K562 treated with DMSO at 1 percent for 12 hours (cell line): ENCODE results near the gene HPX. TPM values are rescaled to one million over a fixed set of nuclear protein-coding genes. Genes with fewer than 3 reads are reported as not detected.

ENCODE experiments used
- total RNA-seq: library from RNA; unstranded; fragments of 300-600 nt; gene quantifications from 2 replicates; pipeline ENCODE4 v1.2.3, GENCODE V29; 2022; ENCODE audit not compliant: insufficient read depth

HPX gene, protein sequence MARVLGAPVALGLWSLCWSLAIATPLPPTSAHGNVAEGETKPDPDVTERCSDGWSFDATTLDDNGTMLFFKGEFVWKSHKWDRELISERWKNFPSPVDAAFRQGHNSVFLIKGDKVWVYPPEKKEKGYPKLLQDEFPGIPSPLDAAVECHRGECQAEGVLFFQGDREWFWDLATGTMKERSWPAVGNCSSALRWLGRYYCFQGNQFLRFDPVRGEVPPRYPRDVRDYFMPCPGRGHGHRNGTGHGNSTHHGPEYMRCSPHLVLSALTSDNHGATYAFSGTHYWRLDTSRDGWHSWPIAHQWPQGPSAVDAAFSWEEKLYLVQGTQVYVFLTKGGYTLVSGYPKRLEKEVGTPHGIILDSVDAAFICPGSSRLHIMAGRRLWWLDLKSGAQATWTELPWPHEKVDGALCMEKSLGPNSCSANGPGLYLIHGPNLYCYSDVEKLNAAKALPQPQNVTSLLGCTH
- not detected in 2 replicates for total RNA-seq

GRCh38 chr11:6440906-6441358 lies at the start of gene HPX:
Gene HPX, minus strand, starts transcription at chr11:6440987. Its CDS starts 24 bp downstream, at chr11:6440963.

DNA sequence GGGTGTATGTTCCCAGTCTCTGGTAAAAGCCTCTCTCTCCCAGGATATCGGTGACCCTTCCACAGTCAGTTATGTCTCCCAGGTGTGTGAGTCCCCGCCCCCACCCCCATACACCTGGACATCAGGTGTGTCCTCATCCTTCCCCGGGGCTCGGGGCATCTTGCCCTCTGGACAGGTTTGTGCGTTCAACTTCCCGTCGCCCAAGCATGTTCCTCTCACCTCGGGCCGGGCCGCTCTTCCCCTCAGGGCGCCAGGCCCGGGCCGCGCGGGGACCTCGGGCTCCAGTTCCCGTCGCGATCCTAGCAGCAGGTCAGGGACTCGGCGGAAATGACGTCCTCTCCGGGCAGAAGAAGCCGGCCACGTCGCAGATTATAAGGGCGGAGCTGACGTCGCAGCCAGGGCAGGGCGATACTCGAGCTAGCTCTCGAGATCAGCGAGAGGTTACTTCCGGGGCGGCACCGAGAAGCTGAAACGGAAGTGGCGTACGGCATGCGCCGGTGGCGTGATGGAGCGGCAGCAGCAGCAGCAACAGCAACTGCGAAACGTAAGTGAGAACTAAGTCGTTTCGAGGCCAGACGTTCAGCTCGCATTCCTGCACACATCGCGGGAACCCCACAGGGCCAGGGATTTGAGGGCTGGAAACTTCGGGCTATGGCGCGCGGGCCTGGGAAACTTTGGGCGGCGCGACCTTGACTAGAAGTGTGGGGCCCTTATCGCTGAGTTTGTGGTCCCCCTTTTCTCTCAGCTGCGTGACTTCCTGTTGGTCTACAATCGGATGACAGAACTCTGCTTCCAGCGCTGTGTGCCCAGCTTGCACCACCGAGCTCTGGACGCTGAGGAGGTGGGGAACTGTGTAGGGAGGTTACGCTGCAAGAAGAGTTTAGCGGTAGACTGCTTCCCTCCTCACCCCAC lies 40.5 kb upstream of the HPX start, which contains the start of the genes ARFIP2 and TIMM10B:
Gene ARFIP2 (minus strand): TSS at position 320 of the 912 bp plus-strand sequence. CDS start 910 bp downstream, outside the sequence.
Gene TIMM10B (plus strand): TSS at position 490 of the 912 bp plus-strand sequence. CDS start 16 bp downstream, at position 506.

DNA sequence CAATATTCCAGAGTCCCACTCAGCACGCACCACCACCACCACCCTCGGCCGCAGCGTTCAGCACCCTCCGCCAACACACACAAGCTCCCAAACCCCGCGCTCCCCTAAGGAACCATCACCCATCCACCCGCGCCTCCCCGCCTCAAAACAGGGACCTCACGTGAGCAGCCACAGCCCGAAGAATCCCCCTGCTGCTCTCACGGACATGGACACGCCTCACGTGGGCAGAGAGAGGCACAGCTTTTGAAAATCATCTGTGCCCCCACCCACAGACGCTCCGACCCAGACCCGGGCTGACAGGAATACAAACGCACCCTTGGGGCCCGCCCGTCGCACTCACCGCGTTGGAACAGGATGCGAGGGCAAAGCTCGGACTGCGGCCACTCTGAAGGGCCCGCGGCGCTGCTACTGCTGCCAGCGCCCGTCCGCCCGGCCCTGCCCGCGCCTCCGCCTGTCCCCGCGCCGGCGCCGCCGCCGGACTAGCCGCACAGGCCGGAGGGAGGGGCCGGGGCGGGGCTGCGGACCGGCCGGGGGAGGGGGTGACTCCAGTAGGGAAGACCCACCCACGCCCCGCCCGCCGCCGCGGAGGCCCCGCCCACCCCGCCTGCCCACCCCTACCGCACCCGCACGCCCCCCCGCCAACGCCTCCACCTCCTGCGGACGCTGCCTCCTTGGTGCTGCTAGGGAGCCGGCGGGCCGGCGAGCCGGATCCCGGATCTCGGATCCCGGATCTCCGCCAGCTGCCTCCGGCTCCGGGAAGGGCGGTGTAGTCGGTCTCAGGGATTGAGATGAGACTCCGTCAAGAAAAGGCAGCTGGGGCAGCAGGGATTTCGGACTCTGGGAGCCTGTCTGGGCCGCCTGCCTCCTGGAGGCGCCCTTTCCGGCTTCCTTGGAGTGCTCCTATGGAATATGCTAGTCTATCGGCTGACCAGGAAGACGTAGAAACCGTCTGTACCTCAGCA lies 32.9 kb upstream of the HPX start, which contains the start of gene TRIM3:
Gene TRIM3 (minus strand): TSS at position 491 of the 962 bp plus-strand sequence. CDS start 8,246 bp downstream, outside the sequence.

DNA sequence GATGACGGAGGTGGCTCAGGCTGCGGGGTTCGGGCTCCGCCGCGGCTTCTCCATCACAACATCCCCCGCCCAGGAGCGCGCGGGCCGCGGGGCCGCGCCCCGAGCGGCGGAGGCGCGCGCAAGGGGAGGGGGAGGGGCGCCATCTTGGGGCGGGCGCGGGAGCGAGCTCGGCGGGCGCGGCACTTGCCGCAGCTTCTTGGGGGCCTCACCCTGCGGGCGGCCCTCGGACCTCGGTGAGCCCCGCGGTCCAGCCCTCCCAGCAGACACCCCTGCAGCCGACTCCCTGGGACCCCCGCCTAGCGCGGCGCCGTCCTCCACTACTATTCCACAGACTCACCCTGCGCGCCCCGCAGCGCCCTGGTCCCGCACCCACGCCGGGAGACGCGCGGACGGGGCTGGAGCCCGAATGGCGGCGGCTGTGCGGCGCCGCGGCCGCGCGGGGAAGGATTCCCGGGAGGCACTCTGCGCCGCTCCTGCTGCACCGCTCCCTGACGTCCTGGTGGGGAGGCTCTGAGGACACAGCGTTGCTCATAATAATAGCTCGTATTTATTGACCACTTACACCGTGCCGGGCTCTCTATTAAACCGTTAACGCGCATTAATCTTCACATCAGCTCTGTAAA lies 21.7 kb downstream of the HPX start, which contains the start of gene APBB1:
Gene APBB1 (minus strand): TSS at position 86 of the 623 bp plus-strand sequence. CDS start 7,747 bp downstream, outside the sequence.

DNA sequence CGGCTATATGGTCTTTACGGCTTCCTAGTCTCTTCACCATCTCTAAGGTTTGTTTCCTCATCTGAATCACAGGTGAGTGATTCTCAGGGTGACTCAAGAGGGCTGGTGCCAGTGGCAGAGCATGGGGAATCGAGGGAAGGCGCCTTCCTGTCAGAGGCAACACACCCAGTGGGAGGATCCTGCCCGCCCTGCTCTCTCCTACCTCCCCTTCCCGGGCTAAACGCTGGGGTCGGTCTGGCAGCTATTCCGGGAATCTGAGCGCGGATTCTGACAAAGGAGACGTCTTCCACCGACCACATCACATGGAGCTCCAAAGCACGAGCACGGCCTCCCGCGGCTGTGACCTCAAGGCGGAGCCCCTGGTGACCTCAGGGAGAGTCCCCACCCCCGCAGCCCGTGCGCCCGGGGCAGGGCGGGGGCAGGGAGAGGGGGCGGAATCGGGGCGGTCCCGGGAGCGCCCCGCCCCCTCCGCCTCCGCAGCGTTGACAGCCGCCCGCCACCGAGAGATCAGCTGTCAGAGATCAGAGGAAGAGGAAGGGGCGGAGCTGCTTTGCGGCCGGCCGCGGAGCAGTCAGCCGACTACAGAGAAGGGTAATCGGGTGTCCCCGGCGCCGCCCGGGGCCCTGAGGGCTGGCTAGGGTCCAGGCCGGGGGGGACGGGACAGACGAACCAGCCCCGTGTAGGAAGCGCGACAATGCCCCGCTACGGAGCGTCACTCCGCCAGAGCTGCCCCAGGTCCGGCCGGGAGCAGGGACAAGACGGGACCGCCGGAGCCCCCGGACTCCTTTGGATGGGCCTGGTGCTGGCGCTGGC lies 50.7 kb downstream of the HPX start, which contains the start of gene SMPD1:
Gene SMPD1 (plus strand): TSS at position 570 of the 813 bp plus-strand sequence. CDS start 125 bp downstream, at position 695.

Other genes with a start within 250 kb of the HPX start
- not detected in 2 replicates for gene OR52W1, start 241.8 kb downstream of the HPX start, total RNA-seq
- gene C11orf42, start 235.4 kb downstream of the HPX start, total RNA-seq: not detected in 2 replicates
- 14.9 and 24.3 TPM in 2 replicates for gene FHIP1B, start 206.4 kb downstream of the HPX start, total RNA-seq
- not detected in 2 replicates for gene CNGA4, start 201.9 kb downstream of the HPX start, total RNA-seq
- not detected in 2 replicates for gene CCKBR, start 181.1 kb downstream of the HPX start, total RNA-seq
- gene CAVIN3, start 120.5 kb downstream of the HPX start, total RNA-seq: not detected in 2 replicates
- gene SMPD1, start 50.5 kb downstream of the HPX start, total RNA-seq: 39.3 and 61.0 TPM in 2 replicates
- 1.1 and 1.9 TPM in 2 replicates for gene APBB1, start 21.9 kb downstream of the HPX start, total RNA-seq
- gene TRIM3, start 33.0 kb upstream of the HPX start, total RNA-seq: 6.8 and 16.3 TPM in 2 replicates
- gene ARFIP2, start 40.3 kb upstream of the HPX start, total RNA-seq: 32.1 and 37.6 TPM in 2 replicates
- 13.7 and 24.8 TPM in 2 replicates for gene TIMM10B, start 40.5 kb upstream of the HPX start, total RNA-seq
- gene DNHD1, start 56.3 kb upstream of the HPX start, total RNA-seq: 5.1 and 20.6 TPM in 2 replicates
- 13.3 and 13.5 TPM in 2 replicates for gene RRP8, start 162.6 kb upstream of the HPX start, total RNA-seq
- gene ILK, start 162.8 kb upstream of the HPX start, total RNA-seq: 92.3 and 120 TPM in 2 replicates
- 76.1 and 92.9 TPM in 2 replicates for gene TAF10, start 171.2 kb upstream of the HPX start, total RNA-seq
- 44.7 and 168 TPM in 2 replicates for gene TPP1, start 178.4 kb upstream of the HPX start, total RNA-seq
- 0.20 and 0.67 TPM in 2 replicates for gene DCHS1, start 214.8 kb upstream of the HPX start, total RNA-seq
- gene MRPL17, start 242.4 kb upstream of the HPX start, total RNA-seq: 52.5 and 70.2 TPM in 2 replicates